ENCODE measurements around the gene DNAH11.
A peak's percentile ranks its signal among the peaks of the same experiment; 100 is the strongest.
"Not testable (repeated sequence)": the region's sequence is repeated elsewhere in the genome, so short reads cannot be mapped to it uniquely, and the experiment has no call there.

Gene DNAH11

GRCh38 chr7:21893401-21893800 is 350.6 kb downstream of the DNAH11 start:
- DNase-seq, result no peak

- DNase-seq, result peak; percentile 32
Measured at GRCh38 chr7:21898265-21898930, 355.6 kb downstream of the DNAH11 start.

- no peak for DNase-seq
Measured at GRCh38 chr7:21902240-21902639, 359.4 kb downstream of the DNAH11 start.

- no peak for DNase-seq
Measured at GRCh38 chr7:21903020-21903786, 360.4 kb downstream of the DNAH11 start.

- no peak for DNase-seq
Measured at GRCh38 chr7:21908746-21909145, 365.9 kb downstream of the DNAH11 start.

- no peak for DNase-seq
Measured at GRCh38 chr7:21910253-21910652, 367.4 kb downstream of the DNAH11 start.

GRCh38 chr7:21911341-21911875 is 368.6 kb downstream of the DNAH11 start:
- no peak for DNase-seq

- DNase-seq, result no peak
Measured at GRCh38 chr7:21912305-21912704, 369.5 kb downstream of the DNAH11 start.

- no peak for DNase-seq
Measured at GRCh38 chr7:21912931-21913780, 370.3 kb downstream of the DNAH11 start.

GRCh38 chr7:21914671-21915070 is 371.8 kb downstream of the DNAH11 start:
- no peak for DNase-seq

- no peak for DNase-seq
Measured at GRCh38 chr7:21915140-21915539, 372.3 kb downstream of the DNAH11 start.

GRCh38 chr7:21916176-21916575 is 373.3 kb downstream of the DNAH11 start:
- DNase-seq, result no peak

- no peak for DNase-seq
Measured at GRCh38 chr7:21916629-21917028, 373.8 kb downstream of the DNAH11 start.

GRCh38 chr7:21918216-21918615 is 375.4 kb downstream of the DNAH11 start:
- no peak for DNase-seq

- no peak for DNase-seq
Measured at GRCh38 chr7:21920936-21921335, 378.1 kb downstream of the DNAH11 start.

GRCh38 chr7:21922605-21923004 is 379.8 kb downstream of the DNAH11 start:
- DNase-seq, result no peak

GRCh38 chr7:21923658-21924057 is 380.8 kb downstream of the DNAH11 start:
- DNase-seq, result no peak

- DNase-seq, result no peak
Measured at GRCh38 chr7:21926448-21926847, 383.6 kb downstream of the DNAH11 start.

GRCh38 chr7:21927693-21928092 is 384.9 kb downstream of the DNAH11 start:
- no peak for DNase-seq

GRCh38 chr7:21933293-21933692 is 390.5 kb downstream of the DNAH11 start:
- DNase-seq, result not testable (repeated sequence)

- DNase-seq, result no peak
Measured at GRCh38 chr7:21934808-21935207, 392.0 kb downstream of the DNAH11 start.

- no peak for DNase-seq
Measured at GRCh38 chr7:21938463-21938862, 395.6 kb downstream of the DNAH11 start.

- DNase-seq, result no peak
Measured at GRCh38 chr7:21939136-21939857, 396.5 kb downstream of the DNAH11 start.
